HG03196 (cell line): ENCODE measurements around the gene VGLL3.
"Not testable (repeated sequence)": the region's sequence is repeated elsewhere in the genome, so short reads cannot be mapped to it uniquely, and the experiment has no call there.

Source experiments
- ATAC-seq: cut with Tn5 transposase; IDR thresholded peaks from one replicate; pipeline ENCODE4 v1.9.1; 2021; ENCODE audit not compliant: unreplicated experiment

VGLL3 gene

DNA sequence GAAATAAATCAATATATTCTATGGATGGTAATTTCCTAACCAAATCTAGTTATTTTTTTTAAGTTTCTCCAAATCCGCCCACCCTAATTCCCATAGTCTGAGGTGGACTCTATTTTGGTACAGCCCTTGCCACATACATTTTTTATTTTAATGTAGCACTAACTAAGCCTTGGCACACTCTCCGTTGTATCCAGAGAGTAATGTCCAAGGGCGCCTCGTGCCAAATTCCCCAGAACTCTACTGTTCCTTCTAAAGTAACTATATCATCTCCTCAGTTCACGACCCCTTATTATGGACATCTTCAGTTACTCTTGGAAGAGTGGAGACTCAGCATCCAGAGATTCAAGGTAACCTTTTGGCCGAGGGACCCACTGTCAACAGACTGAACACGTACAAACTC, 1.3 kb downstream of the VGLL3 start:
- no peak for ATAC-seq

DNA sequence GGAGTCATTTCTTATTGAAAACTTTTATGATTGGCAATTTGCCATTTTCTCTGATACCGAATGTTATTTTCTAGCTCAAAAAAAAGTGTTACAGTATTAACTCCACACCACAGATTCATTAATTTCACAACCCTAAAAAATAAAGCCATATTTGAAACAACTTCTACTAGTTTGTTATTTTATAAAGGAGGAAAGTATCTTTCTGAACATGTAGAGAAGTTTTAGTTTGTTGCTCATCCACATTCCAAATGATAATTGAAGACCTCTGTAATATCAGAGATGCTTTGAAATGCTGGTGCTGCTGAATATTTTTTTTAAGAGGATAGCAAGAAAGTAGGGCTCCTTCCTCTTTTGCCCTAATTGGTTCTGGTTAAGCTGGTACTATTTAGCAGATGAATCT, 1.9 kb downstream of the VGLL3 start:
- ATAC-seq = no peak

DNA sequence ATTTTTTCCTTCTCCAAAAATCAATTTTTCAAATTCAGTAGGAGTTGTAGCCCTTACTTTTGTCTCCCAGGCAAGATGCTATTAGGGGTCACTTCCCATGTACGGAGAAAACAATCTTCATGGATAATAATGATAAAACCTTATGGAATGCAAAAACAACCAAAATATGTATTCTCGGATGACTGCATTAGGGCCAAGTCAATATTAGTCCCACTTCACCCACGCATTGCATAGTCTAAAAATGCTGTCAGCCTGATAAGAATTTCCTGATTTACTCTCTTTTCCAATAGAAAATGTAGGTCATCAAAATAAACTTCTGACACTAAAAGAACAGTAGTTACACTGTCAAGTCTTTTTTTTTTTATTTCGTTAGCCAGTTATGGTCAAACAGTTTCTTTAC, 2.7 kb downstream of the VGLL3 start:
- ATAC-seq = no peak

DNA sequence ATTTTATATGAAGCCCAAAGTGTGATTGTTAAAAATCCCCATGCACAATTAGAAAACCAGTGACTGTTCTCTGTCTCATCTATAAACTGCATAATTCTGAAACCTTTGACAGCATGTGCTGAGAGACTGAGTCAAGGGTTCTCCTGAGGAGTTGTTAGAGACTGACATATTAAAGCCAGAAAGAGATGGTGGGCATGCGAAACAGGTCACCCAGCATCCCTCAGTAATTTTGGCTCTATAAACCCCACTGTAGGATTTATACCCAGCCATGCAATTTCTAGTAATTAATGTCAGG, 3.6 kb downstream of the VGLL3 start:
- no peak for ATAC-seq

DNA sequence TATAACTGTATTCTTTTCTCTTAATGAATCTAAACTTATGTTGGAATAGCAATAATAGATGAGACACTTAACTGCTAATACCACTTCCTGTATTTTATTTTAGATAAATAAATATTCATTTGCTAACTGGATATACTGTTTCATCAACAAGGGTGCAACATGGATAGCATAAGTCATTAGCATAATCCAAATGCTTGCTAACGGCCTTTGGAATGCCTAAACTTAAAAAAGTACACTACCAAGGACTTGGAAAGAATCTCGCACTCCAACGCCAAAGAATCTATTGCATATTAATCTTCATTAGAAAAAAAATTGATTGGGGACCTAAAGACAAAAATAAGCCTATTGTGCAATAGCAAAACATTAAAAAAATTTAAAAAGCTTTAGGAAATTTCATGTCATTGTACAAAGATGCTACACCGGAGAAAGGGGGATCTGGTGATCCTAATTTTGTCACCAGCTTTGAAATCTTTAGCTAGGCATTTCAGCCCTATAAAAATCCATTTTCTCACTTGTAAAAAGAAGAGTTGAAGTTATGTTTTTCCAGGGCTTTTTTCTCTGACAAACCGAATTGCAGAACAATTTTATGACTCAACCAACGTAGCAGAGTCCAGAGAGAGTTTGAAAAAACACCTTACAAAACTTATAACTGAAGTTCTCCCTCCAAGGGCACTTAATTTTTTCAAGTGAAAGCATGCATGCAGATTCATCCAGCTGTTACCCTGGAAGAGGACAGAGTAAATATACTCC, 4.1 kb downstream of the VGLL3 start:
- ATAC-seq = no peak

DNA sequence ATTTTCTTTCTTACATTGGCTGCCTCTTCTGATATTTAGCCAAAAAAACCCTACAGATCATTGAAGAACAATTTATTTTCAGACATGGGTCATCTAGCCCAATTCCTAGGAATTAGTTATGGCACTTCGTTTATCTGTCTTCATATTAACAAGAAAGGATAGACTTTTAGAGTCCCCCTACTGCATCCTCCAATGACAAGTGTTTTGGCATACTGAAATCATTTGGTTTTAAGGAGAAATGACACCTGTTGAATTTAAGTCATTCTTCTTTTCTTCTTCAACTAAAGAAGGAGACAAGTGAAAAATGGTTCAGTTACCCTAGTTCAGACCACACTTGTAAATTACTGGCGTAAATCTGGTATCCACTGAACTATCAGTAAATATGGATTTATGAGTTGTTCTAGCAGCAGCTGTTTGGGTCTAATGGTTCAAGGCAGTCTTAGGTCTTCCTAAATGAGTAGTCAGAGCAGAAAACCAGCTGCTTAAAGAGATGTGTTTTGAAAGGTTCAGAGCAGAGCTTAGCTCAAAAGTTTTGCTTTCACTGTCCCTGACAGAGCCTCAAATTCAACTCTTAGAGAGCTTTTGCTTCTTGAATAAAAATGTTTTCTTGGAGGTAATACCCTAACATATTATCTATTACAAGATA, 5.6 kb downstream of the VGLL3 start:
- no peak for ATAC-seq

DNA sequence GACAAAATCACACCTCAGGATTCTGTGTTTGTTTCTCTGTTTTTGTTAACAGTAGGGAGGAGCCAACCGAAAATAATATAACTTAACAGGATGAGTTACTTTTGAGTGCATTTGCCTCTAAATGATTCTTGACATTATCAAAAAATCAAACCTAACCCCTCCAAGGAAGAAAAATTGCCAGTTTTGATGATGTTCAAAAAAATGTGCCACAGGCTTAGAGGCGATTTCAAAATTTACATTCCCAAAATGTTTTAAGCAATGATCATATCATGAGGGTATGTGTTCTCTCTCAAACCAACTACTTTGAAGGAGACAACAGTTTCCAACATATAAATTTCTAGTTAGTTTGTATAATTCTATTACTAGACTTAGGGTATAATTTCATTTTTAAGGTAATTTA, 6.7 kb downstream of the VGLL3 start:
- no peak for ATAC-seq

DNA sequence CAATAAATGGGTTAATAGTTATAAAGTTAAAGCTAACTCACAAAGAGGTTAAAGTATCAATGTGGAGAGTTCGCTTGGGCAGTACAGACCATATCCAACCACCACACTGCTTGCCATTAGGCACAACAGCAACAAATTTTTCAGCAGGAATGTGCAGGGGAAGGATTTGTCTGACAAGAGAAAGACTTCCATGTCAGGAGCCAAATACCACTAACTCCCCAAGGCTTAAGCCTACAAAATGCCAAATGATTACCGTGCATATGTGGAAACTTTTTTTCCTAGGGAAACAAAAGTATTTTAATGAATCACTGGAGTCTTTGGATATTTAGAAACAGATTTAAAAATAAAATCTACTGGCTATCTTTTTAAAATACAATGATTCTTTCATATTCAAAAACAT, 8.1 kb downstream of the VGLL3 start:
- no peak for ATAC-seq

DNA sequence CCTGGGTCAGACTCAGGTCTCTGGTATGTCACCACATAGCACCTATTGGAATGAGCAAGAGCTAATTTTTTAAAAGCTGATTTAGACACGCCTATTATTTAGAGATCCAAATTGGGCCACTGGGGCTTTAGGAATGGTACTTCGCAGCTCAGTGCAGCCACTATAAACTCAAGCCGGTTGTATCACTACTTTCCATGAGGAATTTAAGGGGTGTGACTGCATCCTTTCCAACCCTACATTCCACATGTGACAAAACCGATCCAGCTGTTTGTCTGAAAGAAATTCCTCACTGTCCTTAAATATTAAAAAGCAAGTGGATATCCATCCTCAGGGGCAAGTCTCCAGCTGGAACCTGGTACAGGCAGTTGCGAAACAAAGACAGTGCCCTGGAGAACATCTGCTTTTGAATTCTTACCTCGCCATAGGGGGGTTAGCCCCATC, 12.8 kb downstream of the VGLL3 start:
- no peak for ATAC-seq

DNA sequence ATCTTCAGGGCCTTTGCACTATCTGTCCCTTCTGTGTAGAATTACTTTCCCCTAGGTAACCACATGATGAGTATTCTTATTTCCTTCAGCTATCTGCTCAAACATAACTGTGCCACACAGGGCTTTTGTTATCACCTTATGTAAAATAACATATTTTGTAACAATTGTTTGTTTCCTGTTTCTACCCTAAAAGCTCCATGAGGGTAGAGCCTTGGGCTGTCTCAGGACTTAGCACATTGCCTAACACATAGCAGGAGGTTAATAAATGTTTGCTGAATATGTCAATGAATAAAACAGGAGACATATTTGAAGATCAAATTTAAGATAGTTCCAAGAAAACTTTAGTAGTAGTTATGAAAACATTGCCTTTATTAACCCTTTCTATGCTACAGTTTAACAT, 14.7 kb downstream of the VGLL3 start:
- ATAC-seq = no peak

DNA sequence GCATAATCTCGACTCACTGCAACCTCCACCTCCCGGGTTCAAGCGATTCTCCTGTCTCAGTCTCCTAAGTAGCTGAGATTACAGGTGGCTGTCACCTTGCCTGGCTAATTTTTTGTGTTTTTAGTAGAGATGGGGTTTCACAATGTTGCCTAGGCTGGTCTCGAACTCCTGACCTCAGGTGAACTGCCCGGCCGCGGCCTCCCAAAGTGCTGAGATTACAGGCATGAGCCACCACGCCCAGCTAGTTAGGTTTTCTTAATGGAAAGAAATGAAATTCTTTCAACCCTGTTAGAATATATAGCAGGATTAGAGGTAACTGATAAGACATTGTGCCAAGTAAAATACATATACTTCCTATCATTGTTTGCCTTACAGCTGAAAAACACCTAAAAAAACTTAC, 16.8 kb downstream of the VGLL3 start:
- not testable (repeated sequence) for ATAC-seq

DNA sequence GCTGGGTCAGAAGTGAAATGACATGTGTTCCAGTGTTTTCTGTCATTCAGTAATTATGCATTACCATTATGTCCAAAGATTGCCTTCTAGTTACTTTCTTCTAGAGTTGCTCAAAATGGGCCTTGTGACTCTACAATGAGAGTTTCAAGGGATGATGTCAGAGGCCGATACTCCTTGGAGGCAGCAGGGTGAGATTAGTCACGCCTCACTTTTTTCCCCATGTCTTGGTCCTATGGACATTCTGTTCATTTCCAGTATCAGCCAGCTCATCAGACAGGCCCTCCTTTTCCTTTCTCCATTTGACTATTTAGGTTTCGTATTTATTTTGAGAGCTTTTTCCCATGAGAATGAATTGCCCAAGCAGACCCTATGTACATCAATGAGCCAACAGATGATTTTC, 17.5 kb downstream of the VGLL3 start:
- ATAC-seq = no peak

DNA sequence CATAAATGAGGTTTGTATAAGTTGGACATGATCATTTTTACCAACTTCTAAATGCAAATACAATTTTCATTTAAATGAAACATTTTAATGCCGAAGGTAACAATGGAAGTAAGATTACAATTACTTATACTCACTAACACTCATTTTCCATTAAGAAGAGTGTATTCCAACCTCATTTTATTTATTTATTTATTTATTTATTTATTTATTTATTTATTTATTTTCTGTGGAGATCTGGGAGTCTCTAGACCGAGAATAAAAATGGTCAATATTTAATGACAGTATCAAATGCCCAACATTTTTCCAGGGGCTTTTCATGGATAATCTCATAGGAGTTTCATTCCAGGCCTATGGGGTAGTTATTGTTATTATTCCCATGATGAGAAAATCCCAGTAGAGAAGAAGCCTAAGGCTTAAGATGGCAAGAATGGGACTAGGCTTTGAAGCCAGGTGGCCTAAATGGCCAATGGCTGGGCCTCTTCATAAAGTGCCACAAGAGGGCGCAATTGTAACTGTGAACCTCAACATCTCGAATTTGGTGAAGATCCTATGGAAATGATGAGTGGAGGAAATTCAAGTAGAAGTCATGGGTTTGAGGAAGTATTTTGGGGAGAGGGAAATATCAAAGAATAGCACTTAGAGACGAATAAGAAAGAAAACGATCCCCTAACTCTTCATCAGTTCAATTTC, 21.3 kb downstream of the VGLL3 start:
- ATAC-seq = no peak

DNA sequence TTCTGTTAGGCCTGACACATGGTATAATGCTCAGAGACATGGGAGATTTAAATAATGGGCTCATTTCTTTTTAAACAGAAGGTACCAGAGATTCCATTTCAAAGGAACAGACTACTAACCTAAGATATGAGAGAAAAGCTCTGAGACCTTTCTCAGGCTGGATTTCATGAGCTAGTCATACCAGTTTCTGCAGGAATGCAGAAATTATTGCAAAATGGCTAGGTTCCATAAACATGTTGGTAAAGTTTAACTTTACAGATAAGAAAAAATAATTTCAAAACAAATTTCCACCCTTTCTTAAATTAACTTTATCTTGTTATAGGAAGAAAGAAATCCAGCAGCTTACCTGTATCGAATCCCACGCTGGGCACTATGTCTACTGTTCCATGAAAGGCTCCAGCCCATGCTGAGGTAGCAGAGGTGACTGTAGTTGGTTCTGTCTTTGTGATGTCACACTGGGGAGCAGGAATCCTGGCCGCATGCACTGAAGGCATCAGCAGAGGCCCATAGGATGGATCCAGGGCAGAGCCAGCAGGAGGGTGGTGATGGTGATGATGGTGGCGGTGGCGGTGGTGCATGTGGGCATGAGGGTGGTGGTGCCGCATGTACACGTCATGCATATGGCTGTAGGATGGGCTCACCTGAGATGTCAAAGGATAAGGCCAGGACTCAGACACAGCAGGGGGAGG, 22.6 kb downstream of the VGLL3 start:
- ATAC-seq = no peak

DNA sequence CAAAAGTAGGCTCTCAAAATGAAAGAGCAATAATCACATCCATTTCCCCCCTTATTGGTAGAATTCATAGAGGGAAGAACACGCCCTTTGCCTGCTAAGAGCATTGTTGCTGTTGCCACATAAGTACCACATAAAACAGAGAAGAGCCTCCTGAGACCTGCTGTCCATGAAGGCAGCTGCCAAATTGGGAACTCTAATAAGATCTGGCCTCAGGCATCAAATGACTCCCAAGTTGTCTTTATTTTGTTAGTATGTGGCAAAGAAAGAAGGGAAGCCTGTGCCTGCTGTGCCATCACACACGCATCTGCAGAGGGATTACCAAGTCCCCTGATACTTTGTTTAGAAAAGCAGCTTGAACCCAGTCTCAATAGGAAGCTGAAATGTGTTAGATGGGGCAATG, 23.9 kb downstream of the VGLL3 start:
- ATAC-seq = no peak

DNA sequence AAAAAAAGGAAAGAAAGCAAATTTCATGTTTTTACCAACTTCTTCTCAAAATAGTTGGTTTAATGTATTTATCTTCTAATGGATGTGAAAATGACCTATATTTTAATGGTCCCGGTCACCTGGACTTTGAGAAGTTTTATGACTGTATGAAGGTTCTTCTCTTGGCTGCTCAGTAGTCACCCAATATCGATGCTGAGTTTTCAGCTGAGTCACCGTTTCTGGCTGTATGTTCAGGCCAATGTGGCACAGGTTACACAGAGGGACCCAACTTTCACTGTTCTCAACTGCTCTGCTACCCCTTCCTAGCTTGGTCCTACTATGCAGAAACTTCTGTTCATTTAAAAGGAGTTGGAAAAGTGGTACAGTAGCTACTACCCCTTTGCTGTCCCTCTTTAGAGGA, 25.8 kb downstream of the VGLL3 start:
- ATAC-seq = no peak

DNA sequence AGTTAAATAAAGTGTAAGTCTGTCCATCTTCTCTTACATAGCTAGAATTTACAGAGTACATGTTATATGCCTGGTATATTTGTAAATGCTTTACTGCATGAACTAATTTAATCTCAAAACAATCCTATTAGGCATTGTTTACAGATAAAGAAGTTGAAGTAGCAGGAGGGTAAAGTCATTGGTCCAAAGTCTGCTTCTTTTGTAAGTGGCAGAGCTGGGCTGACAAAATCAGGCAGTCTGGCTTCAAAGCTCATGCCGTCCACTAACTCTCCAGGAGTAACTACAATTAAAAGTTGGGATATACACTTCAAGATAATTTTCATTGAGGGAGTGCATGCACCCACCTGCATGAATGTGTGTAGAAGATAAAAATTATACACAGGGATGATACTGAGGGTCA, 27.3 kb downstream of the VGLL3 start:
- no peak for ATAC-seq

DNA sequence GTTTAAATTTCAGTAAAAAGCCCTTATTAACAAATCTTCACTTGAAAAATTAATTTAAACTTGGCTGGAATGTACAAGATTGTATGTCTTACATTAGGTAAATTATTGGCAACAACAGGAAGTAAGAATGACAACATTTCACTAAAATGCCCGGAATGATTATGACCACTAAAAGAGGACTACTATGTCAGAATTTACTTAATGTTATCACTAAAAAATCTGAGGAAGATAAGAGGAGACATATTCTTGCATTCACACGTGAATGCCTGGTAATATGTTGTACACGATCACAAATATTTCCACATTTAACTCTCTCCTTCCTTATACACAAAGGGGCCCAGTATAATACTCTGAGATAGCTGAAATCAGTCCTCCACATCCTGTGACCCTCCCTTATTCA, 29.7 kb downstream of the VGLL3 start:
- no peak for ATAC-seq

DNA sequence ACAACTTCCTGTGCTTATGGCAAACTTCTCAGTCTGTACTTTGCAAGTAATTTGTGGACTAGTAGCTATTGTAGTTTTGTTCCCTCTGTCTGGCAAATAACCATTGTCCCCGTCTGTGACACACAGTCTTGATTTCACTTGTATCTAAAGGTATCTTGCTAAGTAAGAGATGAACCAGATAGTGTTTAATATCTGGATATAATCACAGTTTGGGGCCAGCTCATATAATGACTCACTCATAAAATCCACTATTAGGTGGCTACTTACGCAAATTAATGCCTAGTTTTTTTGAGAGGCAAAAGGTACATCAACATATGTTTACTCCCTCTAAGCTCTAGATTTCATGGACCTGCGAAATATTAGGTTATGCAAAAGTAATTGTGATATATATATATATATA, 30.4 kb downstream of the VGLL3 start:
- ATAC-seq = no peak

DNA sequence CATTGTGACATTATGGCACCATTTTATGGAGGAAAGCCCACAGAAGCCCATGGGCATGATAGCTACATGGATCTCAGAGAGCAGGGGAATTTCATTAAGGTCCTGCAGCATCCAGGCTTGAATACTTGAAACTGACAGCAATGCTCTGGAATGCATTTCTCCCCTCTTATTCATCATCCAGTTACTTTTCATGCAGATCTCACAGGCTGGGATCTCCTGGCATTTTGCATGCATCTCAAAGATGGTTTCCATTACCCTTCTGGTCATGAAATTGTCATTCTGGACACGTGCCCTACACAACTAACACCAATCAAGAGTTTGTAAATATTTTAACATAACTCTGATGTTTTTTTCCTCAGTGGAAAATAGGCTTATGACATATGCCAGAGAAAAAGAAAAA, 32.4 kb downstream of the VGLL3 start:
- ATAC-seq = no peak

DNA sequence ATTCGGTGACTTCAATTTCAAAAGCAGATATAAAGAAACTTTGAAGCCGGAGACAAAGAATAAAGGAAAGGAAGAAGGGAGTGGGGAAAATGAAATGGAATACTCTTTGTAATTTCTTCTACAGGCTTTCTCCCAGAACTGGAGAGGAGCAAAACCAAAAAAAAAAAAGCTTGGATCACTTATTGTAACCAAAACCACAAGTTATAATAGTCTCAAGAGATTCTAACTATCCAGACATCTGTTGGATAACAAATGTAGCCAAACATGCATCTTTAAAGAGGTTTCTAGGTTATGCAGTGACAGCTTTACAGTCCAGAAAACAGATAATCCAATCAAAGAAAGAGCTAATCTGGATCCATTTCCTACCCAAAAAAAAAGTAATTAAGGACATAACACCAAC, 36.2 kb downstream of the VGLL3 start:
- ATAC-seq = no peak

DNA sequence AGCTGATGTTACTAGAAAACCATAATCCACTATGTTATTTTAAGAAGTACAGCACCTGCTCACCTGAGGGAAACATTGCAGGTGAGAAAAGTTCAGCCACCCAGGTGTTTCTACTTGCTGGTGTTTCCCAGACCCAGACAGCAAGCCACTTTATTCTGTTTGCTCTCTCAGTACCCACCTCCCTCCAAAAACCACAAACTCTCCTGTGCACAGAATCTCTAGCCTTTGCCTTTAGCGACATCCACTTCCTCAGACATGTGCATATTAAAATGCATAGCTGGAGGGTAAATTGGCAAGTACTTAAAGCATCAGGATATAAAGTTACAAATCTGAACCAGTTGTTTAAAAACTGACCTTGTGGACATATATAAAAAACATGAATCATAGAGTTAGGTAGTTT, 36.7 kb downstream of the VGLL3 start:
- no peak for ATAC-seq
